ENCODE data around the gene ENPP5. TPM values are rescaled to one million over a fixed set of nuclear protein-coding genes. Genes with fewer than 3 reads are reported as not detected.

Gene ENPP5
- total and polyA plus RNA-seq, 2 of the 4 experiments (the other 2 are of a cell fraction), result under 0.01 TPM; not detected in 1

- ATAC-seq (ENCODE audit: low read depth), result no peak
- H3K4me1 ChIP-seq (ENCODE audit: control insufficient read depth, insufficient read depth, low read length), result no peaks in the 10 kb centered on the region
- H2AK9ac ChIP-seq (replicated peaks; ENCODE audit: low read depth, low read length, poor library complexity), result no peak overlapping the region
- no peak for TF ChIP-seq FOS (IDR thresholded peaks at IDR 0.05; ENCODE audit: low read depth, low read length)
- TF ChIP-seq BHLHE40 (IDR thresholded peaks at IDR 0.05; ENCODE audit: low read depth, low read length), result no peak
- TF ChIP-seq CEBPB (IDR thresholded peaks at IDR 0.05; ENCODE audit: low read depth, low read length), result no peak
- no peak for TF ChIP-seq RAD21 (IDR thresholded peaks at IDR 0.05; ENCODE audit: low read length)
- no peak for TF ChIP-seq MAZ (IDR thresholded peaks at IDR 0.05; ENCODE audit: borderline replicate concordance, low read depth, low read length)
- TF ChIP-seq ELK1 (IDR thresholded peaks at IDR 0.05; ENCODE audit: borderline replicate concordance, low read depth, low read length), result no peak
- no peak for TF ChIP-seq CHD1 (IDR thresholded peaks at IDR 0.05; ENCODE audit: low read depth, low read length)
- no peak for TF ChIP-seq USF2 (IDR thresholded peaks at IDR 0.05; ENCODE audit: low read depth, low read length)
- no peak for TF ChIP-seq NFE2L2 (IDR thresholded peaks at IDR 0.05; ENCODE audit: low read depth, low read length)
- no peak for TF ChIP-seq MAFK (IDR thresholded peaks at IDR 0.05; ENCODE audit: low read depth, low read length)
- TF ChIP-seq CTCF (conservative IDR thresholded peaks at IDR 0.05; ENCODE audit: low read depth, low read length), result no peak
- H3K4me3 ChIP-seq (ENCODE audit: insufficient read depth, low read depth, low read length), result no peak overlapping the region
- in situ Hi-C loops (cut with MboI; ENCODE audit: low sequenced_read_pairs) (no loop called here), dilution Hi-C loops (cut with HindIII; ENCODE audit: low sequenced_read_pairs, unreplicated experiment) (no loop called here), intact Hi-C loops (cut with micrococcal nuclease) (no loop called here)
- H3K79me1 ChIP-seq (ENCODE audit: low read depth in 1 of 2, low read length in 2 of 2), result no peaks in the 10 kb centered on the region
- H3K18ac ChIP-seq (ENCODE audit: low read depth, low read length), result no peak overlapping the region
- no peaks in the 10 kb centered on the region for H3K36me3 ChIP-seq (ENCODE audit: control insufficient read depth, insufficient read depth, low read length)
- no peak overlapping the region for H3K27ac ChIP-seq (ENCODE audit: insufficient read depth, low read length)
- H3K9me1 ChIP-seq (ENCODE audit: insufficient read depth, low read length), result no peaks in the 10 kb centered on the region
- no peak overlapping the region for H3K4ac ChIP-seq (ENCODE audit: low read depth, low read length)
- no peak overlapping the region for H2AFZ ChIP-seq (replicated peaks; ENCODE audit: low read length, poor library complexity)
- no peaks in the 10 kb centered on the region for H3K27me3 ChIP-seq (ENCODE audit: control insufficient read depth, insufficient read depth, low read length)
- WGBS, 2 experiments (ENCODE audit: extremely low coverage in 2 of 2, insufficient read length in 1 of 2), result no CpG with 5 or more reads among the region's 2 CpGs
- H4K8ac ChIP-seq (ENCODE audit: low read depth in 2 of 2, low read length in 2 of 2), result no peak overlapping the region
- ChIA-PET POLR2A (ENCODE audit: unreplicated experiment) (no interaction called here), CTCF (no interaction called here)
- H4K20me1 ChIP-seq (ENCODE audit: insufficient read depth, low read length), result no peaks in the 10 kb centered on the region
- H3K56ac ChIP-seq (ENCODE audit: extremely low read depth, insufficient read depth, low read length), result no peak overlapping the region
- no peak overlapping the region for H2BK5ac ChIP-seq (ENCODE audit: low read depth, low read length, poor library complexity, severe bottlenecking)
- DNase-seq, result no peak
- H2BK20ac ChIP-seq (ENCODE audit: low read depth, low read length), result no peak overlapping the region
- no peak overlapping the region for H3K23ac ChIP-seq (ENCODE audit: low read depth, low read length)
- H3K9me3 ChIP-seq (ENCODE audit: control insufficient read depth, insufficient read depth, low read length), result no peaks in the 10 kb centered on the region
- no peak overlapping the region for H2BK120ac ChIP-seq (ENCODE audit: low read depth, low read length)
- BruUV-seq (replicated peaks), result no TSS peak
- H4K5ac ChIP-seq (ENCODE audit: low read depth, low read length), result no peak overlapping the region
- no peak overlapping the region for H2BK15ac ChIP-seq (ENCODE audit: low read depth, low read length)
- no peak overlapping the region for H3K4me2 ChIP-seq (ENCODE audit: low read depth, low read length)
- H2AK5ac ChIP-seq (ENCODE audit: low read depth, low read length), result no peak overlapping the region
- no peak overlapping the region for H3K14ac ChIP-seq (replicated peaks; ENCODE audit: low read depth, low read length)
- H4K91ac ChIP-seq (ENCODE audit: insufficient read depth, low read depth, low read length), result no peak overlapping the region
- no peak overlapping the region for H3K9ac ChIP-seq (ENCODE audit: low read depth, low read length)
These were observed 32.8 kb upstream of the ENPP5 start for GRCh38 chr6:46203391-46204177.
